Activated CD8-positive, alpha-beta memory T cell treated with anti-CD3 and anti-CD28 coated beads for 48 hours (primary cell): ENCODE results near the gene ITGAE.

ENCODE experiments used
- DNase-seq, 3 experiments: peaks; one replicate each; pipeline ENCODE4 v3.0.0-alpha.2; 2020; ENCODE audit warnings: low read depth in 2 of 3, low spot score in 2 of 3

Gene ITGAE

DNA sequence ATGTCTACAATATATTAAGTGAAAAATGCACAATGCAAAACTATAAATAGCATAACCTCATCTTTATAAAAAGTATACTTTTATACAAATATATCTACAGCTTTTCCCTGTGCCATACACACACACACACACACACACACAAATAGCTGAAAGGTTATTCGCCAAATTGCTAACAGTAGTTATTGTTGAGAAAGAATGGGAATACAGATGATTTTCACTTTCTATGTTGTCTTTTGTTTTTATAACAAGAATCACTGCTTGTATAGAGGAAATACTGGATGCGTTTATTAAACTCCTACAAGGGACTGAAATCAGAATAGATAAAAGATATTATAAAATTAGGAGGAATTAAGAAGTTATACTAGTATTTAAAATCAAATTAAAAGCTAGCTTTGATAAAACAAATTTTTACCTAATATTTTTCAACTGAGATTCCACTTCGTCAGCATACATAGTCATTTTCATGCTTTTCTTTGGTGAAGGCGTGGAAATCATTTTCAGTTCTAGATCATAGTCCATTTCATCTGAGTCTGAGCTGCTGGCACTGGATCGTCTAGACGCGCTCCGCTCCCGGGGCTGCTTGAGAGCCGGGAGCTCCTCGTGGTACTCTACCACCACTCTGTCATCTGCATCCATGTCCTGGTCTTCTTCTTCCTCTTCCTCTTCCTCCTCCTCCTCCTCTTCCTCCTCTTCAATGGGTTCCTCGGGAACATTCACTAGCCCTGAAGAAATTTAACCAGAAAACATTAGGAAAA is 17.0 kb upstream of the ITGAE start:
- DNase-seq: no peak

DNA sequence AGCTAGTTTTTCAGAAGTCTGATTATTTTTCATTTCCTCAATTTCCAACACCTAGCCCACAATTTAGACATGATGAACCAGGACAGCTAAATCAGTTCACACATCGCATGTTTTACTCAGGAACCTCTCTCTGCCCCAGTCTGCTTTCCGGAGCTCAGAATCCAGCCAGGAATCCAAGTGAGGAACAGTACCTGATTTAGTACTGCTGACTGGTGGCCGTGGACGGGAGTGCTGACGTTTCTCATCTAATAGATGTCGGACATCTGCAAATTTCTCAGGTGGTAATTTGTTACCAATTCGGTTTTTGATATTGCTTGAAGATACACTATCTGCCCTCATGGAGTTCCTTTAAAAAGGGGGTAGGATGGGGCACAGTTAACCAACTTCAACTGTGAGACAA is 14.9 kb upstream of the ITGAE start:
- no peak for DNase-seq

DNA sequence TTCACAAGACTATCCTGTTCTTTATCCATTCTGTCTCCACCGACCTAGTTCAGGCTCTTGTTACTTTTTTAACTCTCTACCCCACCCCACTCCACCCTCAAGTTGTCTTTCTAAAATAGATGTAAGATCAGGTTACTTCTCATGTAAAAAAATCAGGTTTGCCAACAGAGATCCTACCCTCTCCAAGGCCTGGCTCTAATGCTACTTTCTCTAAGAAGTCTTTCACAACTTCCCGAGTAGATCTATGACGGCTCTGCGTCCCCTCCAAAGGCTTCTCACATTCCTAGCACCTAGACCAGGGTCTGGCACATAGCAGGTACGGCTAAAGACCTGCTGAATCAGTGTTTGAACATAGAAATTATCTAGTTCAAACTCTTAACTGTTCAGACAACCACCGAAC is 14.1 kb upstream of the ITGAE start:
- no peak for DNase-seq

DNA sequence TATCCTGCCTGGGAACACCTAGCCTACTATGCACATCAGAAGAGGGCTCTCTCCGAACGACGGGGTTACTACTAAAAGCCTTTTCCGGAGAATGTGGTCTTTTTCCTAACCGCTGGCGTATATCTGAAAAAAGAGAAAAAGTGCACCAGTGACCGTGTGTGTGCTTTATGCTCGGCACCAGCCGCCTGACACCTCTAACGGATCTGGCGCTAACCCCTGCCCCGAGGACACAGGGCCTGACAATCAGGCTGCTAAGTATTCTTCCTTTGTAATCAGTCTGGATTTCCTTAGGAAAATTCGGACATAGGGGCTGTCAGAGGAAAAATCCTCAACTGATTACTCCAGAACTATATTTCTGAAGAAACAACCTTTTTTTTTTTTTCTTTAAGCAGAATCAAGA is 13.4 kb upstream of the ITGAE start:
- no peak for DNase-seq

DNA sequence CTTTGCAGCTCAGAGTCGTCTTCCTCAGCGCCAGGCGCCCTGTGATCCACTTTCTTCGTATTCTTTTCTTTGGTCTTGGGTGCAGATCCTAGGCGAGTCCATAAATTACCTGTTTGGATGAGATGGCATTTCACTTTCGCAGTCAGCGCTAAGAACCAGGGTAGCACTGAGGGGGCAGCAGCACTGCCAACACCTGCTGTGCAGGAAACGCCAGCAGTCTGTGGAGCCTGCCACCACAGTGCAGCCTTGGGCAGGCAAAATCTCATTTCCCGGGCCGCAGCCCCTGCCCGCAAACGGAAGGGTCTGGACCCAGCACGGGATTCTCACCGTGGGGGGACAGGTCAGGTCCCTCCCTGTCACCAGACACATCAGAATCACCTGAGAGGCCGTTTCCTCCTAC is 12.2 kb upstream of the ITGAE start:
- no peak for DNase-seq

DNA sequence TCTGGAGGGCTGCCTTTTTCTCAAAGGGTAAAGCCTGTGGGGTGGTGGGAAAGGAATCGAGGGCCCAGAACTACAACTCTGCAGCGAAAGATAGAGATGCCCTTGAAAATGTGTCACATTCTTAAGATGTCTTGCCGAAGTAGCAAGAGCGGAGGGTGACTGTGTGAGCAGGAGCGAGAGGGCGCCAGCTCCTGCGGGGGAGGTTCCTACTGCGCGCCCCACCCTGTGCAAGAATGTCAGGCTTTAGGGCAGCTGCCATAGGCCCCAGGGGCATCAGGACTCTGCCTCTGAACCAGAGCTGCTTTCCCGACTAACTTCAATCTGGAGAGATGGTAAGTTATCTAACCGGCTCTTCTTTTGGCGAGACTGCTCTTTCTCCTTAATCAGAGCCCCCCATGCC is 11.8 kb upstream of the ITGAE start:
- no peak for DNase-seq

DNA sequence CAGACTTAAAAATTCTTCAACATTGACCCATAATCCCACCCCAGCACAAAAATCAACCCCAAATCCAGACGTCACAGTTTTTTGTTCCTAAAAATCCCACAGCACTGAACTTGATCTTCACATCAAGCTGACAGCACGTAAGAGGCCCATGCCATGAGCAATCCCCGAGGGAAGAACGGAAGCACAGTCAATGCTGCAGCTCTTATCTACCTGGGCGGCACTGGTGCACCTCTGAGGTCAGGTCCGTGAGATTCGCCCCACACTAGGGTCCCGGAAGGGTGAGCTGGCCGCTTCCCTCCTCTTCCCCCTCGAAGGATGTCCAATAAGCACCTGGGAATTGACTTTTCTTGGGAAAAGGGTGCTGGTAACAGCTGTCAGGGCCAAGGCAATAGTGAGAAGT is 11.3 kb upstream of the ITGAE start:
- DNase-seq: no peak

DNA sequence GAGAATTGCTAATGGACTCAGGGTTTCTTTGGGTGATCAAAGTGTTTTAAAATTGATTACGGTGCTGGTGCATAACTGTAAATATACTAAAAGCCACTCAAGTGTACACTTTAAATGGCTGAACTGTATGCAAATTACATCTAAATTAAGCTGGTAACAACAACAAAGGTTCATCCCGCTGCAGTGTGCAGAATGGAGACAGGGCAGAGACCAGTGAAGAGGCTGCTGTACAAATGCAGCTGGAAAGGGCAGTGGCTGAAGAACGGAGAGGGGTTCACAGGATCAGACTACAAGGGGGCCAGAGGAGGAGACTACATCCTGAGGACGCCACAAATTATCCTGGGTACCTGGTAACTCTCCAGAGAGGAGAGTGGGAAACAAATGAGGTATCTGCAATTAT is 9.0 kb upstream of the ITGAE start:
- no peak for DNase-seq

DNA sequence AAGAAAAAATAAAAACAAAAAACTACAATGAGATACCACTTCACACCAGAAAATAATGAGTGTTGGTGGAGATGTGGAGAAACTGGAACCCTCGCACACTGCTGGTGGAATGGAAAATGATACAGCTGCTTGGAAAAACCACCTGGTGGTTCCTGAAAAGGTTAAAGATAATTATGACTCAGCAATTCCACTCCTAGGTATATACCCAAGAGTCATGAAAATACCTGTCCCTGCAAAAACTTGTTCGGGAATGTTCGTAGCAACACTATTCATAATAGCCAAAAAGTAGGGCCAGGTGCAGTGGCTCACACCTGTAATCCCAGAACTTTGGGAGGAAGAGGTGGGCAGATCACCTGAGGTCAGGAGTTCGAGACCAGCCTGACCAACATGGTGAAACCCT is 8.1 kb upstream of the ITGAE start:
- DNase-seq: no peak

DNA sequence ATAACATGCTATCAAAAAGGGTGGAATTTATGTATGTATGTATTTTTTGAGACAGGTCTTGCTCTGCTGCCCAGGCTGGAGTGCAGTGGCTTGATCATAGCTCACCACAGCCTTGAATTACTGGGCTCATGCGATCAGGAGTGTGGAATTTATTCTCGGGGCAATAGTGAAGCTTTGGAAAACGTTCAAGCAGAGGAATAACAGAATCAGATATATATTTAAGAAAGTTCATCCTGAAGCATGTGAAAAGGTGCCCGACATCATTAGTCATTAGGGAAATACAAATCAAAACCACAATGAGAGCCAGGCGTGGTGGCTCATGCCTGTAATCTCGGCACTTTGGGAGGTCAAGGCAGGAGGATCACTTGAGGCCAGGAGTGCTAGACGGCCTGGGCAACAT is 7.7 kb upstream of the ITGAE start:
- no peak for DNase-seq

DNA sequence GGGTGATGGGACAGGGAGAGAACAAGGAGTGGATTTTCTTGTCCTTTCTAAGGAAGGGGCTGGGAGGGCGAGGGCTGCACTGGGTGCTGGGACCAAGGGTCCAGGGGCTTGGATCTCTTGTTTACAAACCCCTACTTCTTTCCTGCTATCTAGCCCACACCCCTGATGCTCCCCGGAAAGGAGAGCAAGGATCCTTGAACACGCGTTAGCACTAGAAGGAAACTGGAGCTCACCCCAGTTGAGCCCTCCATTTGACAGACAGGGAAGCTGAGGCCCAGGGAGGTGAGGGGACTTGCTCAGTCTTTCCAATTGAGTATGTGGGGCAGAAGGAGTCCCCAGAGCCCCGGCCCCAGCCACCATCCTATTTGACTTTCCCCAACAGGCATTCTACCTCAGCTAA is 4.6 kb upstream of the ITGAE start:
- DNase-seq: no peak

DNA sequence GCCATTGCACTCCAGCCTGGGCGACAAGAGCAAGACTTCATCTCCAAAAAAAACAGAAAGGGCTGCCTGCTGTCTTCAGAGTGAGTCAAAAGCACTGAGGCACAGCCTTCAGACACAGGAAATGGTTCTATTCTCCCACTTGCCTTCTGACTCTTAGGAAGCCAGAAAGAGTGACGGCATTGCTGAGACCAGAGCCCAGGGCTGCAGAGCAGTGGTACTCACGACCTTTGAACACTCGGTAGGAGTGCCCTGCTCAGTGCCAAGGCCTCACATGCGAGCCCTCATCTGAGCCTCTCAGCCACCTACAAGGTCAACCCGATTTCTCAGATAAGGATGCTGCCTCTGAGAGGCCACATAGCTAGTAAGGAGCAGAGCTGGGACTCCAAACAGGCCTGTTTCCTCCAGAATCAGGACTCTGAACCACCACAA is 3.5 kb upstream of the ITGAE start:
- DNase-seq: no peak

DNA sequence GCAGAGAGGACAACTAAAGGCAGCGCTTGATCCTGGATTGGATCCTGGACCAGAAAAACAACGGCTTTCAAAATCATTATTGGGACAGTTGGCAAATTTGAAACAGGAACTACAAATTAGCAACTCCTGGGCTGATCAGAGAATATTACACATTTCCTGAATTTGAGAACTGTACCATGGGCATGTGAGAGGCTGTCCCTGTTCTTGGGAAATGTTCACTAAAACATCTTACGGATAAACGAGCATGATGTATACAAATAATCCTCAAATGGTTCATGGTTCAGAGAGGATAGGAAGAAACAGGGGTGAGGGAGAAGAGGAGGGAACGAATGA is 2.3 kb upstream of the ITGAE start:
- DNase-seq: no peak

DNA sequence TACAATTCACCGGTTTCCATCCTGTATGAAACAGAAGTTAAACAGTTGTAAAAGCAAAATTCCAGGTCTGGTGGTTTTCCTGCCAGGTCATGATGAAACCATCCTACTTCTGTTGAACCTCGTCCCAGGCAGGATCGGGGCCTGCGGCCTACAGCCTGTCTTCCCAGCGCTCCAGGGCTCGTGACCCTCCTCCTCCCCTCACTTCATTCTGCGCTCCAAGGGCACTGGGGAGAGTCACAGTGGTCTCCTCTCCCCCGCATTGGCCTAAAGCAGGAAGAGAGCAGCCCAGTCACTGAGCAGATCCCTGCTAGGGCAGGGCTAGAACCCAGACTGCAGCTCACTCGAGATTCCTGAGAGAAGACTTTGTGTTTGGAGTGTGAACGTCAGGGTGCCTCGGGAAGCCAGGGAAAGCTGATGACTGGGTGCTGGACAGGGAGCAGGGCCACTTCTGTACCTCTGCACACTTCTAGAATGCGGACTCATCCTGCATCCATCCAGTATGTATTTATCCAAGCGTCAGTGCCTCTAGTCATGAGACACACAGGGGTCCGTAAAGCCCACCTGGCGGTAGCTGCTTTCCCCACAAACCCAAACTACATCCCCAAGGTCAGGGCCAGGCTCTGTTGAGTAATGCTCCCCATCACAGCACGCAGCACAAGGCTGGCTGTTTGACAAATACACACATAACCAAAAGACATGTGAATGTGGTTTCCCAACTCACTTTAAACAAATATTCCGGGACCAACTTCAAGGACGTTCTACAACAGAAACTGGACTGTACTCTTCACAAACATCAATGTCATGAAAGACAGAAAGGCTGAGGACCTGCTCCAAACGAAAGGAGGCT is 1.7 kb upstream of the ITGAE start:
- no peak for DNase-seq

DNA sequence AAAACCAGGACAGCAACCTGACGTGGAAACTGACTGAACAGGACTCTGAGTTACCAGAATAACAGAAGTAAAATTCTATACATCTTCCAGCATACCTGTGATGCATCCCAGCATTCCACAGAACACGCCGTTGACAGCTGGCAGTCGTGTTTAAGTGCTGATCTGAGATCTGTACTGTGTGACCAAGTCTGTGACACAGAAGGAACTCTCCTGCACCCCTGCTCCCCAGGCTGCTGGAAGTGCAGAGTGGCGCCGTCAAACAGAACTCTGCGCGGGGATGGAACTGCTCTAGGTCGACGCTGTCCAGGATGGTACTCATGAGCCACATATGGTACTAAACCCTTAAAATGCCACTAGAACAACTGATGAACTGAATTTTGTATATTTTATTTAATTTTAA is 804 bp upstream of the ITGAE start:
- DNase-seq: no peak

DNA sequence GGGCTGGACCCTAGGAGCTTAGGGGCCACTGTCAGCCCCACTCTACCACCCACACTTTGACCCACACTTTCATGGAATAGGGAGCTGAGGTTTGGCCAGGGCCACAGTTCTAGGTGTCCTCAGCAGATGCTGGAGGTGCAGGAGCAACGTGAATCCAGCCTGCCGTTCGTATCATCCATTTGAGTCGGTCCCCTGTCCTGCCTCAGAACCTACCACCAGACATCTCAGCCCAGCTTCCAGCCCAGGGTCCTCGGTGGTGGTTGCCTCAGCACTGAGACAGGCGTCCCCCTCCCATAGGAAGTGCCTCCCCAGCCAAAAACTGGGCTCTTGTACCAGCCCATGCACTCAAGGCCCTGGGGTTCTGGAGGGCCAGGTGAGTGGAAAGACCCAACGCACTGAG is 359 bp upstream of the ITGAE start:
- DNase-seq: no peak

DNA sequence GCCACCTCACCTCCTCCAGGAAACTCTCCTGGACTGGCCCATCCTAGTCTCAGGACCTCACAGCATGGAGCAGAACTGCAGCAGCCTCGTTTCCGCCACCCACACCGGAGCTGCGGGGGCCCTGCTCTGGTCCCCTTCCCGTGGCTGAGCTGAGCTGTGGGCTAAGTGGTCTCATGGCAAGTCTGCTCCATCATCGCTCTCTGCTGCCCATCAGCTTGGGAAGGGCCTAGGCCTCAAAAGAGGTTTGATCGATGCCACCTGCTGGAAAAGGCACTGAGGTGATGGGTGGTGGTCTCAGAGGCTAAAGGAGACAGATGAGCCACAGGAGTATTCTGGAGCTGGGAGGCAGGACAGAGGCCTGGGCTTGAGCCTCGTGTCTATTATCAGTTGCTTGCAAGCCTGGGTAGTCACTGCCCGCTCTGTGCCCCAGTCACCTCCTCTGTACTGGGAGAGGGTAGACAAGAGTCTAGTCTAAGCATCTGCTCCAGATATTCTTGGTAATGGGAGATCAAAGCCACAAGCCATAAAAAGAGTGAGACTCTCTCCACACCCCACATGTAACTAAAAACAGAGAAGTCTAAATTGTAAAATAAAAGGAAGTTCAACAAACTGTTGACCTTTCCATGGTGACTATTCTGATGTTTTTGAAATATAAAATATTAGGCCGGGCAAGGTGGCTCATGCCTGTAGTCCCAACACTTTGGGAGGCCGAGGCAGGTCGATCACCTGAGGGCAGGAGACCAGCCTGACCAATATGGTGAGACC is 1.6 kb downstream of the ITGAE start:
- no peak for DNase-seq

DNA sequence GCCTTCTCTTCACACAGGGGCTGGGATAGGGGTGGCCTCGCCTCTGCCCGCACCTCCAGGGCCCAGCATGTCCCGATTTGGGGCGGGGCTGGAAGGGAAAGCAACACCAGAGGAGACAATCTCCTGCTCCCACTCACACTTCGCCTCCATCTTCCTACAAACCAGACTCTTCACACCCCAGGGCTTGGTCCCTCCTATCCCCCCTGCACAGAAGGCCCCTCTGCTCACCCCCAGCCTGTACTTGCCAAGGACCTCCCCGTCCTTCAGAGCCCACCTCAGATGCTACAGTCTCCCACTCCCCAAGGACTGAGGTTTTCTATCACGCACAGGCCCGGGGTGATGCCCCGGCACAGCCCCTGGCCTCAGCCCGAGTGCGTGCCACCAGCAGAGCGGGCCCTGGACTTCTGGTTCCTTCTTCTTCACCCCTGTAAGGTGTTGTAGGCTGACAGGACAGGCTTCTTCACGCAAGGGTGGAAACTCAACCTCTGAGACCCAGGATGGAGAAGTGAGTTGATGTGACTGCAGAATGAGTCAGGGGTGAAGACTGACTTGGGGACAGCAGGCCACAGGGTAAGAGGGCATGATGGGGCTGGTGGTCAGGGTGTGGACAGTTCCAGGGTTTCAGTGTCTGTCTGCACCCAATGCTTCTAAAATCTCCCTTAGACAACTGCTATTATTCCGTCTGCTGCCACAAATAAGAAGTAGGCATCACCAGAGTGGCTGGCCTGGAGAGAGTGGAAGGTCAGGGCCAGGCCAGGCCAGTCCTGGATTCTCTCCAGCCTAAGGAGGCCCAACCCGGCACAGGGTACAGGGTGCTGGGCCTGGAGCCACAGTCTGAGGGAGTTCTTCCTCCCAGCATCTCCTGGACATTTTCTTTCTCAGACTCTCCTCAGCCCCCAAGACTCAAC is 2.5 kb downstream of the ITGAE start:
- DNase-seq: no peak

DNA sequence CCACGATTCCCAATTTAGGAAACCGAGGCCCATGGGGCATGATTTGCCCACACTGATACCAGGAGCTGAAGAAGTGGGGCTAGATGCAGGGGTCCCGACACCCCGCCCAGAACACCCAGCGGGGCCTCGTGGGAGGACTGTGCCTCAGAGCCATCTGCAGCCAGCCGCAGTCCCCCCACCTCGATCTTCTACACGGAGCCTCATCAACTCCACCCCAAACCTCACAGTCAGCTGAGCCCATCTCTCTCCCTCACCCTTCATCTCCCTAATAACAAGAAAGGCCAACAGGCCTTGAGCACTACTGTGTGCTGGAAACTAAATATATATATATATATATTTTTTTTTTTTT is 4.2 kb downstream of the ITGAE start:
- no peak for DNase-seq

DNA sequence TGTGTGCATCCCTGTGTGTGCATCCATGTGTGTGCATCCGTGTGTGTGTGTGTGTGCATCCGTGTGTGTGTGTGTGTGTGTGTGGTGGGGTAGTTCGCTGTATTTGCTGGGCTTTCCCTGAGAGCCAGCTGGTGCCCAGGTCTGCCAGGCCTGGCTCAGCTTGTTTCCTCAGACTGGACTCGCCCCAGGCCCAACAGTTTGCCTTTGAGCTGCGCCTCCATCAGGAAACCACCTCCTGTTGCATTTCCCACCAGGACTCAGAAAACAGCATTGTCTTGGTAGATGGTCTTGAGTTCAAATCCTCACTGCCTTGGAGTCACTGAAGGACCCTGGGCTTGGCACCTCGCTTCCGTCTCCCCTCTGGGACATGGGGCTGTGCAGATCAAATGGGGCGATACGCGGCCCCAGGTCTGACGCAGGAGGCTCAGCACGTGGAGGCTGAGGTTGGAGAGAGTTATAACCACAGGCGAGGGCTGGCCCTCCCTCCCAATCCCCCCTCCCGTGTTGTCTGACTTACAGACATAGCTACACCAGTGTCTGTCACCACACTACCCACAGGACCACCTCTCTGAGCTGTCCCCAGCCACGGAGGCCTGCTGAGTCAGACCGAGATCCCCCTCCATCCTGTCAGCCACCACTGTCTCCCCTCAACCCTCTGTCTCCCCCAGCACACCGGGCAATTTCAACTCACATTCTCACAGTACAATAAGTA is 4.7 kb downstream of the ITGAE start:
- DNase-seq: peak; percentile 72 to 87 (median 72)
